ENCODE results near the gene AP5B1. TPM values are rescaled to one million over a fixed set of nuclear protein-coding genes. Genes with fewer than 3 reads are reported as not detected.

AP5B1 gene
- total and polyA plus RNA-seq, 9 of the 15 experiments (the other 6 are each of a cell fraction or from before 2014, with no cell fraction given) = 0.51 to 24.2 (median 5.1) TPM

DNA sequence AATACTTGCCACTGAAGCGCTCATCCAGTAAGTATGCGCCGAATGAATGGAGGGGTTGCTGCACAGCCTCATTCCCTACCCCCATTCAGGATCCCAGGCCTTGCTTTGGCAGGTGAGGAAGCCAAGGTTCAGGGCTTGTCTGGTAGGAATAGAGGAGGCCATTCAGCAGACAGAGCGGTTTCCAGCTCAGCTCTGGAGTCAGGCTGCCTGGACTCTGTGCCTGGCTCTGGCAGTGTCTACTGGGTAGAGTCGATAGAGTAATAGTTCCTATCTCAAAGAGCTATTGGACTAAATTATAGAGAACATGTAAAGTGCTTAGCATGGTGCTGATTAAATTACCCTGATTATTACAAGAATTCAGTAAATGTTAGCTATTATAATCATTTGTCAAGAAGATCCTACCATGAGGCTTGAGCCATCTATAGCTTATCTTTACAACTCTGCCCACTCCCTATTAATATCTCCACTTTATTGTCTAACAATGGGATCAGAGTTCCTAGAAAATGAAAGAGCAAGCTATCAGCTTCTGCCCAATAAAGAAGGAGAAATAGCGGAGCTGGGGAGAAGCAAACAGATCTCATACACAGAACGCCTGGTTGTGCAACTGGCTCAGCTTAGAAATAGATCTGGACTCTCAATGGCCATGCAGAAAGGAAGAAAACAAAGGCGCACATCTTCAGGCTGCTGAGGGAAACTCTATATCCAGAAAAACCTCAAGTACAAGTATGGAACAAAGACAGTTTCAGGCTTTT, 46.4 kb upstream of the AP5B1 start:
- POLR2A ChIA-PET = interaction anchor here (0.9 to 5.2 kb wide), 5 partner anchors 10 to 44 kb away, joined by 3 to 27 read pairs (median 9); partner anchors contain the start of gene CFL1
- peak in 2 of 4 experiments; percentile 3 to 5 for DNase-seq (ENCODE audit: extremely low read depth in 1 of 4, low spot score in 3 of 4)
- no peak for ATAC-seq
- no peaks in the 10 kb centered on the region for H3K9me1 ChIP-seq (ENCODE audit: control insufficient read depth, insufficient read depth, low read length)
- no peak overlapping the region for H3K9ac ChIP-seq (ENCODE audit: insufficient read depth in 1 of 2, low read depth in 2 of 2, low read length in 2 of 2)
- FAIRE-seq = no peak
- H3K79me2 ChIP-seq (ENCODE audit: control insufficient read depth, insufficient read depth, low read length) = no peaks in the 10 kb centered on the region
- 51% methylated on average over 8 of the region's 8 CpGs for WGBS (ENCODE audit: insufficient coverage, low coverage, missing lambda C conversion rate)
- in situ Hi-C loops (cut with MboI) = no loop called here
- no peaks in the 10 kb centered on the region for H3K36me3 ChIP-seq (ENCODE audit: control insufficient read depth, insufficient read depth, low read length)
- peak overlapping the region; percentile 3; the same call in 1 of the 2 replicates for H2AFZ ChIP-seq (ENCODE audit: low read depth, low read length)
- H3K4me2 ChIP-seq (ENCODE audit: insufficient read depth, low read length) = no peak overlapping the region
- BruUV-seq (replicated peaks) = no TSS peak
- no peak overlapping the region for H3K27ac ChIP-seq (ENCODE audit: extremely low read depth, low read depth, low read length)
- no peaks in the 10 kb centered on the region for H3K9me3 ChIP-seq (replicated peaks; ENCODE audit: control insufficient read depth, insufficient read depth, low read depth, low read length)
- CTCF ChIA-PET (ENCODE audit: low intra/inter-chr PET ratio) = interaction anchor here (1.0 kb wide), 1 partner anchor 9 kb away, joined by 3 read pairs; no protein-coding TSS in a partner anchor
- TF ChIP-seq GABPB1 (CRISPR knock-in tag; IDR thresholded peaks at IDR 0.05) (no peak), ATF3 (IDR thresholded peaks at IDR 0.05) (no peak), ATF3 (CRISPR knock-in tag; conservative IDR thresholded peaks at IDR 0.05) (no peak), CBFA2T2 (conservative IDR thresholded peaks at IDR 0.05) (no peak), SRSF1 (IDR thresholded peaks at IDR 0.05; ENCODE audit: low read depth, low read length) (no peak), ZNF174 (CRISPR knock-in tag; IDR thresholded peaks at IDR 0.05) (no peak), MCM5 (IDR thresholded peaks at IDR 0.05; ENCODE audit: low read depth) (no peak), HNRNPUL1 (IDR thresholded peaks at IDR 0.05; ENCODE audit: low read length) (no peak)
- TF ChIP-seq, protein P1, sequence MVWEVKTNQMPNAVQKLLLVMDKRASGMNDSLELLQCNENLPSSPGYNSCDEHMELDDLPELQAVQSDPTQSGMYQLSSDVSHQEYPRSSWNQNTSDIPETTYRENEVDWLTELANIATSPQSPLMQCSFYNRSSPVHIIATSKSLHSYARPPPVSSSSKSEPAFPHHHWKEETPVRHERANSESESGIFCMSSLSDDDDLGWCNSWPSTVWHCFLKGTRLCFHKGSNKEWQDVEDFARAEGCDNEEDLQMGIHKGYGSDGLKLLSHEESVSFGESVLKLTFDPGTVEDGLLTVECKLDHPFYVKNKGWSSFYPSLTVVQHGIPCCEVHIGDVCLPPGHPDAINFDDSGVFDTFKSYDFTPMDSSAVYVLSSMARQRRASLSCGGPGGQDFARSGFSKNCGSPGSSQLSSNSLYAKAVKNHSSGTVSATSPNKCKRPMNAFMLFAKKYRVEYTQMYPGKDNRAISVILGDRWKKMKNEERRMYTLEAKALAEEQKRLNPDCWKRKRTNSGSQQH (CRISPR knock-in tag; IDR thresholded peaks at IDR 0.05) = no peak
- TF ChIP-seq, protein P2, sequence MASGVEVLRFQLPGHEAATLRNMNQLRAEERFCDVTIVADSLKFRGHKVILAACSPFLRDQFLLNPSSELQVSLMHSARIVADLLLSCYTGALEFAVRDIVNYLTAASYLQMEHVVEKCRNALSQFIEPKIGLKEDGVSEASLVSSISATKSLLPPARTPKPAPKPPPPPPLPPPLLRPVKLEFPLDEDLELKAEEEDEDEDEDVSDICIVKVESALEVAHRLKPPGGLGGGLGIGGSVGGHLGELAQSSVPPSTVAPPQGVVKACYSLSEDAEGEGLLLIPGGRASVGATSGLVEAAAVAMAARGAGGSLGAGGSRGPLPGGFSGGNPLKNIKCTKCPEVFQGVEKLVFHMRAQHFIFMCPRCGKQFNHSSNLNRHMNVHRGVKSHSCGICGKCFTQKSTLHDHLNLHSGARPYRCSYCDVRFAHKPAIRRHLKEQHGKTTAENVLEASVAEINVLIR (CRISPR knock-in tag; IDR thresholded peaks at IDR 0.05) = no peak
- TF ChIP-seq, protein P3, sequence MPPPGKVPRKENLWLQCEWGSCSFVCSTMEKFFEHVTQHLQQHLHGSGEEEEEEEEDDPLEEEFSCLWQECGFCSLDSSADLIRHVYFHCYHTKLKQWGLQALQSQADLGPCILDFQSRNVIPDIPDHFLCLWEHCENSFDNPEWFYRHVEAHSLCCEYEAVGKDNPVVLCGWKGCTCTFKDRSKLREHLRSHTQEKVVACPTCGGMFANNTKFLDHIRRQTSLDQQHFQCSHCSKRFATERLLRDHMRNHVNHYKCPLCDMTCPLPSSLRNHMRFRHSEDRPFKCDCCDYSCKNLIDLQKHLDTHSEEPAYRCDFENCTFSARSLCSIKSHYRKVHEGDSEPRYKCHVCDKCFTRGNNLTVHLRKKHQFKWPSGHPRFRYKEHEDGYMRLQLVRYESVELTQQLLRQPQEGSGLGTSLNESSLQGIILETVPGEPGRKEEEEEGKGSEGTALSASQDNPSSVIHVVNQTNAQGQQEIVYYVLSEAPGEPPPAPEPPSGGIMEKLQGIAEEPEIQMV (tag; conservative IDR thresholded peaks at IDR 0.05; ENCODE audit: low read depth) = no peak
- intact Hi-C loops (cut with micrococcal nuclease) = no loop called here
- no peak overlapping the region for H3K4me3 ChIP-seq
- H3K27me3 ChIP-seq (ENCODE audit: control insufficient read depth in 2 of 2, insufficient read depth in 2 of 2, low read length in 2 of 2) = peaks cover 3 to 5% of the 10 kb centered on the region in 2 experiments; a peak in 2 of 5 replicates
- H3K4me1 ChIP-seq (replicated peaks in 1 of 2; ENCODE audit: control insufficient read depth in 2 of 2, insufficient read depth in 2 of 2, low read length in 2 of 2) = no peaks in the 10 kb centered on the region
- no peaks in the 10 kb centered on the region for H4K20me1 ChIP-seq (replicated peaks; ENCODE audit: control insufficient read depth, insufficient read depth, low read length)
